GDM1 (cell line): ENCODE measurements around the gene CIB4.
"Not testable (repeated sequence)": the region's sequence is repeated elsewhere in the genome, so short reads cannot be mapped to it uniquely, and the experiment has no call there.

Experiments
- DNase-seq: peaks from one replicate; lab custom pipeline; 2025; lab: John Stamatoyannopoulos, UW

The CIB4 gene

GRCh38 chr2:26568076-26568890 lies 72.9 kb downstream of the CIB4 start:
- DNase-seq: no peak

GRCh38 chr2:26567534-26567933 lies 73.6 kb downstream of the CIB4 start:
- no peak for DNase-seq

- DNase-seq: not testable (repeated sequence)
These were observed 74.4 kb downstream of the CIB4 start for GRCh38 chr2:26566731-26567130.

GRCh38 chr2:26566081-26566375 lies 75.1 kb downstream of the CIB4 start:
- no peak for DNase-seq

GRCh38 chr2:26564121-26564644 lies 77.0 kb downstream of the CIB4 start:
- no peak for DNase-seq

- no peak for DNase-seq
These were observed 77.5 kb downstream of the CIB4 start for GRCh38 chr2:26563686-26564085.

GRCh38 chr2:26562811-26563645 lies 78.1 kb downstream of the CIB4 start:
- no peak for DNase-seq

- no peak for DNase-seq
These were observed 79.0 kb downstream of the CIB4 start for GRCh38 chr2:26561918-26562810.

GRCh38 chr2:26561376-26561775 lies 79.8 kb downstream of the CIB4 start:
- DNase-seq: no peak

- DNase-seq: no peak
These were observed 80.3 kb downstream of the CIB4 start for GRCh38 chr2:26560892-26561291.

GRCh38 chr2:26559556-26559955 lies 81.6 kb downstream of the CIB4 start:
- DNase-seq: no peak

GRCh38 chr2:26559044-26559405 lies 82.1 kb downstream of the CIB4 start:
- no peak for DNase-seq

GRCh38 chr2:26558271-26559043 lies 82.7 kb downstream of the CIB4 start:
- DNase-seq: no peak

- DNase-seq: no peak
These were observed 83.8 kb downstream of the CIB4 start for GRCh38 chr2:26557244-26557925.

GRCh38 chr2:26556309-26557243 lies 84.6 kb downstream of the CIB4 start:
- no peak for DNase-seq

- DNase-seq: no peak
These were observed 85.7 kb downstream of the CIB4 start for GRCh38 chr2:26555246-26556133.

- DNase-seq: no peak
These were observed 88.4 kb downstream of the CIB4 start for GRCh38 chr2:26552641-26553374.
